GM19043 (cell line): ENCODE measurements around the gene CYP3A5.
"Not testable (repeated sequence)": the region's sequence is repeated elsewhere in the genome, so short reads cannot be mapped to it uniquely, and the experiment has no call there.

Experiments
- ATAC-seq: cut with Tn5 transposase; IDR thresholded peaks from one replicate; pipeline ENCODE4 v1.9.1; 2021; ENCODE audit warnings: low read depth; ENCODE audit not compliant: unreplicated experiment

Gene CYP3A5

GRCh38 chr7:99685871-99686608 lies 6.2 kb upstream of the CYP3A5 start:
- not testable (repeated sequence) for ATAC-seq

- no peak for ATAC-seq
These were observed 5.4 kb upstream of the CYP3A5 start for GRCh38 chr7:99685129-99685758.

- ATAC-seq: no peak
These were observed 780 bp downstream of the CYP3A5 start for GRCh38 chr7:99679032-99679399.

- ATAC-seq: no peak
These were observed 2.1 kb downstream of the CYP3A5 start for GRCh38 chr7:99677648-99678045.

GRCh38 chr7:99677013-99677647 lies 2.7 kb downstream of the CYP3A5 start:
- ATAC-seq: no peak

GRCh38 chr7:99674995-99675742 lies 4.6 kb downstream of the CYP3A5 start:
- ATAC-seq: no peak

- no peak for ATAC-seq
These were observed 7.2 kb downstream of the CYP3A5 start for GRCh38 chr7:99672573-99672972.

- no peak for ATAC-seq
These were observed 10.0 kb downstream of the CYP3A5 start for GRCh38 chr7:99669782-99670181.

- ATAC-seq: no peak
These were observed 11.3 kb downstream of the CYP3A5 start for GRCh38 chr7:99668541-99668940.

GRCh38 chr7:99667179-99667578 lies 12.6 kb downstream of the CYP3A5 start:
- no peak for ATAC-seq

- ATAC-seq: no peak
These were observed 13.8 kb downstream of the CYP3A5 start for GRCh38 chr7:99666013-99666395.

- no peak for ATAC-seq
These were observed 14.3 kb downstream of the CYP3A5 start for GRCh38 chr7:99665312-99666012.

GRCh38 chr7:99657879-99658278 lies 21.9 kb downstream of the CYP3A5 start:
- ATAC-seq: not testable (repeated sequence)

GRCh38 chr7:99654626-99655025 lies 25.2 kb downstream of the CYP3A5 start:
- ATAC-seq: not testable (repeated sequence)

- no peak for ATAC-seq
These were observed 26.0 kb downstream of the CYP3A5 start for GRCh38 chr7:99653754-99654153.

GRCh38 chr7:99653269-99653668 lies 26.5 kb downstream of the CYP3A5 start:
- not testable (repeated sequence) for ATAC-seq

- ATAC-seq: no peak
These were observed 27.1 kb downstream of the CYP3A5 start for GRCh38 chr7:99652671-99653070.

- ATAC-seq: no peak
These were observed 28.5 kb downstream of the CYP3A5 start for GRCh38 chr7:99651290-99651689.

- no peak for ATAC-seq
These were observed 31.0 kb downstream of the CYP3A5 start for GRCh38 chr7:99648843-99649242.

GRCh38 chr7:99645590-99645989 lies 34.2 kb downstream of the CYP3A5 start:
- no peak for ATAC-seq

GRCh38 chr7:99644431-99644830 lies 35.4 kb downstream of the CYP3A5 start:
- no peak for ATAC-seq
